ENCODE measurements around the gene PON1. TPM values are rescaled to one million over a fixed set of nuclear protein-coding genes. Genes with fewer than 3 reads are reported as not detected.

PON1 gene
- total and polyA plus RNA-seq, 2 experiments from 2014 or later = 0.69 to 1.2 TPM

- DNase-seq (ENCODE audit: low spot score) (no peak), ATAC-seq (no peak)
- Histone ChIP-seq H4K20me1 (replicated peaks; ENCODE audit: insufficient read depth) (no peaks in the 10 kb centered on the region), H3K4me1 (ENCODE audit: insufficient read depth) (no peaks in the 10 kb centered on the region), H3K27ac (ENCODE audit: low read depth) (no peak overlapping the region), H3K79me2 (replicated peaks; ENCODE audit: insufficient read depth) (no peaks in the 10 kb centered on the region), H2AFZ (no peak overlapping the region), H3K4me2 (no peak overlapping the region), H3K36me3 (ENCODE audit: insufficient read depth) (no peaks in the 10 kb centered on the region), H3K4me3 (no peak overlapping the region), H3K27me3 (ENCODE audit: insufficient read depth) (no peaks in the 10 kb centered on the region), H3K9me2 (ENCODE audit: insufficient read depth) (peaks cover 4% of the 10 kb centered on the region; the same call in 1 of the 2 replicates), H3F3A (replicated peaks; ENCODE audit: low read depth) (no peaks in the 10 kb centered on the region)
- no peaks in the 10 kb centered on the region for H3K9me3 Mint-ChIP-seq
- no peak overlapping the region for H3K27ac Mint-ChIP-seq
- TF ChIP-seq ZNF331 (CRISPR knock-in tag; IDR thresholded peaks at IDR 0.05; ENCODE audit: low read depth) = no peak
- TF ChIP-seq ZNF114 (CRISPR knock-in tag; IDR thresholded peaks at IDR 0.05) = no peak
- no peak for TF ChIP-seq ETS1 (IDR thresholded peaks at IDR 0.05)
- no peak for TF ChIP-seq CTCF (conservative IDR thresholded peaks at IDR 0.05; ENCODE audit: low read depth in 2 of 2)
- no peak for TF ChIP-seq POLR2AphosphoS5 (IDR thresholded peaks at IDR 0.05; ENCODE audit: low read depth)
- no peak for TF ChIP-seq EZH2 (IDR thresholded peaks at IDR 0.05; ENCODE audit: low read depth, unreplicated experiment)
- TF ChIP-seq EZH2phosphoT487 (IDR thresholded peaks at IDR 0.05; ENCODE audit: unreplicated experiment) = no peak
- no peak for TF ChIP-seq NANOG (IDR thresholded peaks at IDR 0.05; ENCODE audit: borderline replicate concordance)
- TF ChIP-seq JUNB (IDR thresholded peaks at IDR 0.05; ENCODE audit: unreplicated experiment) = no peak
- TF ChIP-seq ZNF462 (CRISPR knock-in tag; IDR thresholded peaks at IDR 0.05) = no peak
- no peak for TF ChIP-seq REST (IDR thresholded peaks at IDR 0.05; ENCODE audit: unreplicated experiment)
- no peak for TF ChIP-seq CREB1 (CRISPR knock-in tag; IDR thresholded peaks at IDR 0.05; ENCODE audit: low read depth)
- no peak for TF ChIP-seq STAT1 (IDR thresholded peaks at IDR 0.05; ENCODE audit: unreplicated experiment)
- no peak overlapping the region for H3K4me3 Mint-ChIP-seq
- H3K4me1 Mint-ChIP-seq = no peaks in the 10 kb centered on the region
- peaks cover 1% of the 10 kb centered on the region for H3K27me3 Mint-ChIP-seq (ENCODE audit: insufficient read depth, low read depth, poor library complexity)
- H3K36me3 Mint-ChIP-seq (ENCODE audit: low read depth) = no peaks in the 10 kb centered on the region
Measured at GRCh38 chr7:95311389-95311788, 12.9 kb downstream of the PON1 start.
